A549 (cell line): ENCODE measurements around the gene TOP3B. TPM values are rescaled to one million over a fixed set of nuclear protein-coding genes. Genes with fewer than 3 reads are reported as not detected.

Experiments
- ATAC-seq, 2 experiments: fragments of 200-7000 bp in 1 of 2; fragments of >200 bp in 1 of 2; cut with Nextera tagmentation in 1 of 2; cut with Tn5 transposase in 1 of 2; 3 replicates each; pipeline versions ENCODE4 v1.8.0 to v1.9.1; 2018 to 2020; ENCODE audit warnings: mild to moderate bottlenecking in 1 of 2, moderate library complexity in 1 of 2
- CTCF ChIA-PET: fragments of 300-600 bp; sonication (Branson Sonifier 250); formaldehyde crosslinking; extraction: SDS; loops from one replicate; lab custom pipeline; 2021; ENCODE audit warnings: antibody characterized with exemption, inconsistent platforms; lab: Yijun Ruan, JAX
- POLR2A ChIA-PET: fragments of 350-600 bp; formaldehyde crosslinking; extraction: SDS; loops from one replicate; lab custom pipeline; 2021; ENCODE audit warnings: antibody characterized with exemption, inconsistent platforms; lab: Yijun Ruan, JAX
- DNase-seq, 2 experiments: peaks; one replicate each; pipeline versions ENCODE4 v3.0.0 to v3.0.0-alpha.2; 2011 to 2016; ENCODE audit warnings: low read depth in 1 of 2, low spot score in 1 of 2
- FAIRE-seq: peaks from 2 replicates; lab custom pipeline; 2011; peaks lifted over from hg19 to GRCh38; lab: Jason Lieb, UNC
- H3K27ac ChIP-seq, 2 experiments: fragments of >200 bp; sonication (Bioruptor Twin); formaldehyde crosslinking; 3 replicates each; pipeline ENCODE4 v1.5.1; 2016 to 2017
- H3K4me1 ChIP-seq: fragments of >200 bp; sonication (Bioruptor Twin); formaldehyde crosslinking; 3 replicates; pipeline ENCODE4 v1.6.1; 2016
- H3K4me2 ChIP-seq: fragments of >200 bp; sonication (Bioruptor Twin); formaldehyde crosslinking; 3 replicates; pipeline ENCODE4 v1.6.1; 2016
- H3K4me3 ChIP-seq: fragments of >200 bp; sonication (Bioruptor Twin); formaldehyde crosslinking; 3 replicates; pipeline ENCODE4 v1.5.1; 2016
- H3K9me3 ChIP-seq: fragments of >200 bp; sonication (Bioruptor Twin); formaldehyde crosslinking; 3 replicates; pipeline ENCODE4 v1.6.1; 2016
- BHLHE40 ChIP-seq: IDR thresholded peaks from 2 replicates; pipeline ENCODE4 v1.6.1; 2012; ENCODE audit warnings: low read depth, low read length, inconsistent platforms
- CBX2 ChIP-seq: fragments of 200-600 bp; sonication (generic); IDR thresholded peaks from 2 replicates; pipeline ENCODE4 v1.6.1; 2016; ENCODE audit warnings: low read depth, mild to moderate bottlenecking, borderline replicate concordance
- CEBPB ChIP-seq, 2 experiments: fragments of >200 bp in 1 of 2; sonication (Bioruptor Twin) in 1 of 2; formaldehyde crosslinking in 1 of 2; IDR thresholded peaks; 2 replicates each; pipeline ENCODE4 v1.6.1; 2012 to 2016
- CHD2 ChIP-seq: fragments of 150-350 bp; IDR thresholded peaks from 2 replicates; pipeline ENCODE4 v1.6.1; 2014; ENCODE audit warnings: low read length; ENCODE audit not compliant: partially characterized antibody
- EP300 ChIP-seq, 2 experiments: fragments of >200 bp; sonication (Bioruptor Twin); formaldehyde crosslinking; IDR thresholded peaks; 2 replicates in 1 of 2; 3 replicates in 1 of 2; pipeline ENCODE4 v1.6.1; 2016 to 2017
- ESRRA ChIP-seq: fragments of 150-350 bp; IDR thresholded peaks from 2 replicates; pipeline ENCODE4 v1.6.1; 2014; ENCODE audit warnings: mild to moderate bottlenecking, low read length, borderline replicate concordance
- FOSB ChIP-seq: fragments of 250-450 bp; sonication (Bioruptor Pico); IDR thresholded peaks from 2 replicates; pipeline ENCODE4 v1.5.0; 2020; ENCODE audit warnings: mild to moderate bottlenecking, moderate library complexity
- FOSL2 ChIP-seq, 2 experiments: fragments of 450-650 bp in 1 of 2; fragments of >200 bp in 1 of 2; sonication (Bioruptor Twin) in 1 of 2; formaldehyde crosslinking; IDR thresholded peaks; 2 replicates each; pipeline versions ENCODE4 v1.5.0 to v1.6.1; 2016 to 2020; ENCODE audit warnings: mild to moderate bottlenecking in 1 of 2, moderate library complexity in 1 of 2
- HOXA7 ChIP-seq: fragments of 250-450 bp; sonication (Bioruptor Pico); IDR thresholded peaks from 2 replicates; pipeline ENCODE4 v1.5.0; 2020; ENCODE audit warnings: mild to moderate bottlenecking, moderate library complexity
- KDM5A ChIP-seq: fragments of 200-600 bp; sonication (generic); IDR thresholded peaks from 2 replicates; pipeline ENCODE4 v1.6.1; 2016; ENCODE audit warnings: antibody characterized with exemption, mild to moderate bottlenecking
- MAFK ChIP-seq: fragments of 450-650 bp; IDR thresholded peaks from 2 replicates; pipeline ENCODE4 v1.6.1; 2014; ENCODE audit not compliant: partially characterized antibody
- MAZ ChIP-seq: fragments of 150-350 bp; IDR thresholded peaks from 2 replicates; pipeline ENCODE4 v1.6.1; 2014; ENCODE audit warnings: antibody characterized with exemption, low read depth, low read length, borderline replicate concordance
- MYC ChIP-seq: IDR thresholded peaks from 2 replicates; pipeline ENCODE4 v1.6.1; 2012; ENCODE audit warnings: mild to moderate bottlenecking, inconsistent platforms, low read length, improper control_type of control experiment, borderline replicate concordance
- NR3C1 ChIP-seq: fragments of >200 bp; sonication (Bioruptor Twin); formaldehyde crosslinking; IDR thresholded peaks from 3 replicates; pipeline ENCODE4 v1.6.1; 2017
- POLR2A ChIP-seq: IDR thresholded peaks from 2 replicates; pipeline ENCODE4 v1.6.1; 2012; ENCODE audit warnings: mild to moderate bottlenecking, low read length
- RAD21 ChIP-seq, 2 experiments: fragments of >200 bp in 1 of 2; sonication (Bioruptor Twin) in 1 of 2; formaldehyde crosslinking in 1 of 2; IDR thresholded peaks in 1 of 2; conservative IDR thresholded peaks in 1 of 2; 2 replicates in 1 of 2; 3 replicates in 1 of 2; pipeline ENCODE4 v1.6.1; 2012 to 2018; ENCODE audit warnings: inconsistent platforms in 1 of 2
- RCOR1 ChIP-seq: fragments of 150-350 bp; IDR thresholded peaks from 2 replicates; pipeline ENCODE4 v1.6.1; 2014; ENCODE audit warnings: antibody characterized with exemption, low read length, low read depth
- RFX5 ChIP-seq: fragments of 450-650 bp; IDR thresholded peaks from 2 replicates; pipeline ENCODE4 v1.7.1; 2014; ENCODE audit warnings: antibody characterized with exemption, mild to moderate bottlenecking, moderate library complexity
- SMC3 ChIP-seq: fragments of >200 bp; sonication (Bioruptor Twin); formaldehyde crosslinking; IDR thresholded peaks from 3 replicates; pipeline ENCODE4 v1.6.1; 2018; ENCODE audit warnings: inconsistent platforms
- TP53 ChIP-seq: fragments of 250-450 bp; sonication (Bioruptor Pico); IDR thresholded peaks from 2 replicates; pipeline ENCODE4 v1.5.0; 2021; ENCODE audit warnings: mild to moderate bottlenecking, moderate library complexity
- ZC3H11A ChIP-seq: fragments of 450-650 bp; IDR thresholded peaks from 2 replicates; pipeline ENCODE4 v1.6.1; 2014; ENCODE audit warnings: antibody characterized with exemption, mild to moderate bottlenecking
- ZFP36 ChIP-seq: fragments of 450-650 bp; IDR thresholded peaks from 2 replicates; pipeline ENCODE4 v1.6.1; 2014; ENCODE audit warnings: borderline replicate concordance; ENCODE audit not compliant: partially characterized antibody
- ZNF302 ChIP-seq: fragments of 250-450 bp; sonication (Bioruptor Pico); IDR thresholded peaks from 2 replicates; pipeline ENCODE4 v1.9.0; 2021; ENCODE audit warnings: inconsistent platforms, mild to moderate bottlenecking, moderate library complexity
- ZSCAN20 ChIP-seq: fragments of 250-450 bp; sonication (Bioruptor Pico); IDR thresholded peaks from 2 replicates; pipeline ENCODE4 v1.8.0; 2022; ENCODE audit warnings: mild to moderate bottlenecking, moderate library complexity
- WGBS: methylation state at CpG from one replicate; pipeline ENCODE4 v1.1.6; 2017; ENCODE audit errors: missing lambda C conversion rate; 5-methylcytosine and 5-hydroxymethylcytosine counted together
- polyA plus RNA-seq, 4 experiments: library from polyadenylated mRNA; depleted of rRNA in 3 of 4; stranded (reverse); fragments of >200 nt; fragmentation: RNase III in 1 of 4; extraction: RNeasy Plus Mini Kit Qiagen cat#74134 plus additional on column Dnase treatment in 1 of 4; gene quantifications; 2 replicates in 3 of 4; 3 replicates in 1 of 4; pipeline ENCODE4 v1.2.3, GENCODE V29; 2011 to 2017
- TF ChIP-seq, protein P1 (sequence below): IDR thresholded peaks from 2 replicates; pipeline ENCODE4 v1.6.1; 2012
- TF ChIP-seq, protein P2 (sequence below): fragments of 200-600 bp; sonication (generic); IDR thresholded peaks from 2 replicates; pipeline ENCODE4 v1.6.1; 2016; ENCODE audit warnings: antibody characterized with exemption, mild to moderate bottlenecking, moderate library complexity
- TF ChIP-seq, protein P3 (sequence below): fragments of 150-350 bp; IDR thresholded peaks from 2 replicates; pipeline ENCODE4 v1.6.1; 2014; ENCODE audit warnings: low read depth, mild to moderate bottlenecking, low read length
- TF ChIP-seq, protein P4 (sequence below): fragments of >200 bp; sonication (Bioruptor Twin); formaldehyde crosslinking; IDR thresholded peaks from 3 replicates; pipeline ENCODE4 v1.6.1; 2016
- TF ChIP-seq, protein P5 (sequence below): fragments of >200 bp; sonication (Bioruptor Twin); formaldehyde crosslinking; IDR thresholded peaks from 2 replicates; pipeline ENCODE4 v1.6.1; 2016

Gene TOP3B
- polyA plus RNA-seq, 2 of the 4 experiments (the other 2 are of a cell fraction), result 11.5 to 19.8 TPM

DNA sequence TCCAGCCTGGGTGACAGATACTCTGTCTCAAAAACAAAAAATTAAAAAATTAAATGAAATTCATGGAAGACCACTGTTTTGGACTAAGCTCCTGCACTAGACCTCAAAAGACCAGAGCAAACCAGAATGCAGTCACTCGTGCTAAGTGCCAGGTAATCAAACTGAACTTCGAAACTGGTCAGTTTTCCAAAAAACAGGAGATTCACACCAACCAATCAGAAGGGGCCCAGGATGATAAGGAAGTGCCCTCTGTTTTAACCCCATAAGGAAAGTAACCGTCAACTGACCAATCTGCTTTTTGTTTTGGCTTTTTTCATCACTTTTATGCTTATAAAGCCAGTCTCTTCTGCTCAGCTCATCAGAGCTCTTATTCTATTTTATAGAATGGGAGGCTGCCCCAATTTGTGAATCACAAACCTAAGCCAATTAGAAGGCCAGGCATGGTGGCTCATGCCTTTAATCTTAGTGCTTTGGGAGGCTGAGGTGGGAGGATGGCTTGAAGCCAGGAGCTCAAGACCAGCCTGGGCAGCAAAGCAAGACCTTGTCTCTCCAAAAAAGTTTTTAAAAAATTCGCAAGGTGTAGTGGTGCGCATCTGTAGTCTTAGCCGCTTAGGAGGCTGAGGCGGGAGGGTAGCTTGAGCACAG is 10.1 kb upstream of the TOP3B start:
- ATAC-seq, result no peak
- POLR2A ChIA-PET, result no interaction called here

DNA sequence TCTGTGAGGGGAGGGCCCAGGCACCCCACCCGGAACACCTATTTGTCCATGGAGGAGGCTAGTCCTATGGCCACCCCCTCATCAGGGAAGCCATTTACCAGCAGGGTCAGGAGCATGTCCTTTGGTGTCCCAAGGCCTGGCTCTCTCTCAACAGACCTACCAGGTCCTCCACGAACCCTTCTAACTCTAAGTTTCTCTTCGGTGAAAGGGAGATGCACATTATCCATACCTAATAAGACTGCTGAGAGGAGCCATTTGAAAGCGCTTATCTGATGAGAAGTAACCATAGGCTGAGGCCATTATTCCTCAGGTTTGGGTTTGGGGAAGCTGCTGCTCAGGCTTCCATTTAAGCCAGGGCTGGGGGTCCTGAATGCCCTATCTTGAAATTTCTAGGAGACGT is 9.2 kb upstream of the TOP3B start:
- WGBS, result 38% methylated on average over 5 of the region's 5 CpGs
- DNase-seq (no peak), FAIRE-seq (no peak), ATAC-seq (no peak)
- H3K4me3 ChIP-seq, result no peak overlapping the region
- H3K27ac ChIP-seq, result no peak overlapping the region
- no peak overlapping the region for H3K4me2 ChIP-seq
- TF ChIP-seq, protein P1, sequence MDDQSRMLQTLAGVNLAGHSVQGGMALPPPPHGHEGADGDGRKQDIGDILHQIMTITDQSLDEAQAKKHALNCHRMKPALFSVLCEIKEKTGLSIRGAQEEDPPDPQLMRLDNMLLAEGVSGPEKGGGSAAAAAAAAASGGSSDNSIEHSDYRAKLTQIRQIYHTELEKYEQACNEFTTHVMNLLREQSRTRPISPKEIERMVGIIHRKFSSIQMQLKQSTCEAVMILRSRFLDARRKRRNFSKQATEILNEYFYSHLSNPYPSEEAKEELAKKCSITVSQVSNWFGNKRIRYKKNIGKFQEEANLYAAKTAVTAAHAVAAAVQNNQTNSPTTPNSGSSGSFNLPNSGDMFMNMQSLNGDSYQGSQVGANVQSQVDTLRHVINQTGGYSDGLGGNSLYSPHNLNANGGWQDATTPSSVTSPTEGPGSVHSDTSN, result no peak
- TF ChIP-seq MYC (no peak), MAZ (no peak), CEBPB (IDR thresholded peaks at IDR 0.05) (no peak), KDM5A (no peak), SMC3 (no peak), ZNF302 (CRISPR knock-in tag) (no peak), POLR2A (no peak), TP53 (no peak), CHD2 (no peak), RFX5 (no peak), FOSL2 (IDR thresholded peaks at IDR 0.05) (no peak), FOSL2 (CRISPR knock-in tag; IDR thresholded peaks at IDR 0.05) (no peak)
- TF ChIP-seq, protein P2, sequence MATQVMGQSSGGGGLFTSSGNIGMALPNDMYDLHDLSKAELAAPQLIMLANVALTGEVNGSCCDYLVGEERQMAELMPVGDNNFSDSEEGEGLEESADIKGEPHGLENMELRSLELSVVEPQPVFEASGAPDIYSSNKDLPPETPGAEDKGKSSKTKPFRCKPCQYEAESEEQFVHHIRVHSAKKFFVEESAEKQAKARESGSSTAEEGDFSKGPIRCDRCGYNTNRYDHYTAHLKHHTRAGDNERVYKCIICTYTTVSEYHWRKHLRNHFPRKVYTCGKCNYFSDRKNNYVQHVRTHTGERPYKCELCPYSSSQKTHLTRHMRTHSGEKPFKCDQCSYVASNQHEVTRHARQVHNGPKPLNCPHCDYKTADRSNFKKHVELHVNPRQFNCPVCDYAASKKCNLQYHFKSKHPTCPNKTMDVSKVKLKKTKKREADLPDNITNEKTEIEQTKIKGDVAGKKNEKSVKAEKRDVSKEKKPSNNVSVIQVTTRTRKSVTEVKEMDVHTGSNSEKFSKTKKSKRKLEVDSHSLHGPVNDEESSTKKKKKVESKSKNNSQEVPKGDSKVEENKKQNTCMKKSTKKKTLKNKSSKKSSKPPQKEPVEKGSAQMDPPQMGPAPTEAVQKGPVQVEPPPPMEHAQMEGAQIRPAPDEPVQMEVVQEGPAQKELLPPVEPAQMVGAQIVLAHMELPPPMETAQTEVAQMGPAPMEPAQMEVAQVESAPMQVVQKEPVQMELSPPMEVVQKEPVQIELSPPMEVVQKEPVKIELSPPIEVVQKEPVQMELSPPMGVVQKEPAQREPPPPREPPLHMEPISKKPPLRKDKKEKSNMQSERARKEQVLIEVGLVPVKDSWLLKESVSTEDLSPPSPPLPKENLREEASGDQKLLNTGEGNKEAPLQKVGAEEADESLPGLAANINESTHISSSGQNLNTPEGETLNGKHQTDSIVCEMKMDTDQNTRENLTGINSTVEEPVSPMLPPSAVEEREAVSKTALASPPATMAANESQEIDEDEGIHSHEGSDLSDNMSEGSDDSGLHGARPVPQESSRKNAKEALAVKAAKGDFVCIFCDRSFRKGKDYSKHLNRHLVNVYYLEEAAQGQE, result no peak
- TF ChIP-seq, protein P3, sequence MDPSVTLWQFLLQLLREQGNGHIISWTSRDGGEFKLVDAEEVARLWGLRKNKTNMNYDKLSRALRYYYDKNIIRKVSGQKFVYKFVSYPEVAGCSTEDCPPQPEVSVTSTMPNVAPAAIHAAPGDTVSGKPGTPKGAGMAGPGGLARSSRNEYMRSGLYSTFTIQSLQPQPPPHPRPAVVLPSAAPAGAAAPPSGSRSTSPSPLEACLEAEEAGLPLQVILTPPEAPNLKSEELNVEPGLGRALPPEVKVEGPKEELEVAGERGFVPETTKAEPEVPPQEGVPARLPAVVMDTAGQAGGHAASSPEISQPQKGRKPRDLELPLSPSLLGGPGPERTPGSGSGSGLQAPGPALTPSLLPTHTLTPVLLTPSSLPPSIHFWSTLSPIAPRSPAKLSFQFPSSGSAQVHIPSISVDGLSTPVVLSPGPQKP, result no peak
- TF ChIP-seq, protein P4, sequence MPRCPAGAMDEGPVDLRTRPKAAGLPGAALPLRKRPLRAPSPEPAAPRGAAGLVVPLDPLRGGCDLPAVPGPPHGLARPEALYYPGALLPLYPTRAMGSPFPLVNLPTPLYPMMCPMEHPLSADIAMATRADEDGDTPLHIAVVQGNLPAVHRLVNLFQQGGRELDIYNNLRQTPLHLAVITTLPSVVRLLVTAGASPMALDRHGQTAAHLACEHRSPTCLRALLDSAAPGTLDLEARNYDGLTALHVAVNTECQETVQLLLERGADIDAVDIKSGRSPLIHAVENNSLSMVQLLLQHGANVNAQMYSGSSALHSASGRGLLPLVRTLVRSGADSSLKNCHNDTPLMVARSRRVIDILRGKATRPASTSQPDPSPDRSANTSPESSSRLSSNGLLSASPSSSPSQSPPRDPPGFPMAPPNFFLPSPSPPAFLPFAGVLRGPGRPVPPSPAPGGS, result no peak
- ChIA-PET CTCF (interaction anchor here (2.4 kb wide), 1 partner anchor 19 kb away, joined by 10 read pairs; no protein-coding TSS in a partner anchor), POLR2A (no interaction called here)
- H3K9me3 ChIP-seq, result no peaks in the 10 kb centered on the region
- H3K4me1 ChIP-seq, result no peaks in the 10 kb centered on the region

More for the DNA sequence above, 10.1 kb upstream of the TOP3B start:
- no peak overlapping the region for H3K4me2 ChIP-seq
- FAIRE-seq (no peak), DNase-seq (no peak)
- no peak overlapping the region for H3K4me3 ChIP-seq
- H3K27ac ChIP-seq, result no peak overlapping the region
- H3K4me1 ChIP-seq, result no peaks in the 10 kb centered on the region
- CTCF ChIA-PET, result interaction anchor here (1.5 to 2.1 kb wide), 2 partner anchors 9 to 55 kb away, joined by 4 to 5 read pairs; no protein-coding TSS in a partner anchor
- WGBS, result 74% methylated on average over 7 of the region's 7 CpGs
- TF ChIP-seq FOSB (CRISPR knock-in tag) (no peak), ZFP36 (no peak), ESRRA (no peak), ZNF302 (CRISPR knock-in tag) (no peak), EP300 (IDR thresholded peaks at IDR 0.05) (no peak), ZC3H11A (no peak), RAD21 (conservative IDR thresholded peaks at IDR 0.05 in 1 of 2, IDR thresholded peaks at IDR 0.05 in 1 of 2) (no peak), ZSCAN20 (no peak), MAZ (no peak), BHLHE40 (no peak), MAFK (no peak), CEBPB (IDR thresholded peaks at IDR 0.05) (no peak), CHD2 (no peak), CBX2 (no peak), HOXA7 (CRISPR knock-in tag) (no peak), KDM5A (no peak), RCOR1 (no peak), NR3C1 (no peak)
- TF ChIP-seq, protein P5, sequence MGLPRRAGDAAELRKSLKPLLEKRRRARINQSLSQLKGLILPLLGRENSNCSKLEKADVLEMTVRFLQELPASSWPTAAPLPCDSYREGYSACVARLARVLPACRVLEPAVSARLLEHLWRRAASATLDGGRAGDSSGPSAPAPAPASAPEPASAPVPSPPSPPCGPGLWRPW, result no peak
- TF ChIP-seq, protein P1, result no peak
- H3K9me3 ChIP-seq, result no peaks in the 10 kb centered on the region
